ENCODE results near the gene AFAP1L1.

GRCh38 chr5:149257889-149258705 lies 13.6 kb upstream of the AFAP1L1 start:
- TF ChIP-seq CTCF (IDR thresholded peaks at IDR 0.05) (no peak), EP300 (IDR thresholded peaks at IDR 0.05) (no peak), POLR2A (IDR thresholded peaks at IDR 0.05) (no peak)
